Hematopoietic multipotent progenitor cell treated with erythropoietin and hydrocortisone succinate and interleukin-3 and kit ligand, for 15 days (in vitro differentiated cells): Measurements from ENCODE around the gene R3HDM4.

Experiments used
- DNase-seq: peaks from one replicate; pipeline ENCODE4 v3.0.0-alpha.2; 2015; ENCODE audit warnings: low spot score

Gene R3HDM4

GRCh38 chr19:947090-947706, 34.2 kb upstream of the R3HDM4 start:
- DNase-seq: no peak

- DNase-seq: no peak
Measured at GRCh38 chr19:945401-946252, 32.6 kb upstream of the R3HDM4 start.

DNA sequence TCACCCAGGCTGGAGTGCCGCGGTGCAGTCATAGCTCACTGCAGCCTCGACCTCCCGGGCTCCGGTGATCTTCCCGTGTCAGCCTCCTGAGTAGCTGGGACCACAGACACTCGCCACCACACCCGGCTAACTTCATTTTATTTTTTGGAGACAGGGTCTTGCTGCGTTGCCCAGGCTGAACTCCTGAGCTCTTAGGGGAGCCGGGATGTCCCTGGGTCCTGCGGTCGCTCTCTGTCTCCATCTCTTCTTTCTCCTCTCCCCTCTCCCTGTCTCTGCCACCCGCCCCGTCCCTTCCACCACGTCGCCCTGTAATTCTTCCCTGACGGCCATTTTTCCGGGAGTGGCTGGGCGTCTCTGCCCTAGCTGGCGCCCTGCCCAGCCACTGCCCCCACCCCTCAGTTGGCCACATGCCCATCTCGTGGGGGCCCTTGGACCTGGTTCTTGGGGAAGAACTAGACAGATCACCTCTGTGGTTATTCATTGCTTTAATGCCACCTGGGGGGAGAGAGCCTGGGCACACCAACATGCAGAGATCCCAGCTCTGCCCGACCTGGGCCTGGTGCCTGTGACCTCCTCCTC, 31.7 kb upstream of the R3HDM4 start:
- peak; percentile 32 for DNase-seq

DNA sequence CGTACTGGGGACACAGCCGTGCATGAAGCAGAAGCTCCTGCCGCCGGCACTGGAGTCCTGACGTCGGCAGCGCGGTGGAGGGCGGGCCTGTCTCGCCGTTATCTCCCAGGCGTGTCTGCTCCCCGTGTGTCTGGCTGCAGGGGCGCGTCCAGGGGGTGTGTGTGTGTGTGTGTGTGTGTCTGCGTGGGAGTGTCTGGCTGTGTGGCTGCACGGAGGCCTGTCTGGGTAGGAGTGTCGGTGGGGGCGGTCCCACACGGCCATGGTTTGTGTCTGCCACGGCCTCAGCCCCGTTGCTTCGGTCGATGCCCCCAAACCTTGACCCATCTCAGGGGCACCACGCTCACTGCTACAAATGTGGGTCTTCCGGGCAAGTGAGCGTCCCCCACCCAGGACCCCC, 31.1 kb upstream of the R3HDM4 start:
- peak; percentile 93 for DNase-seq

DNA sequence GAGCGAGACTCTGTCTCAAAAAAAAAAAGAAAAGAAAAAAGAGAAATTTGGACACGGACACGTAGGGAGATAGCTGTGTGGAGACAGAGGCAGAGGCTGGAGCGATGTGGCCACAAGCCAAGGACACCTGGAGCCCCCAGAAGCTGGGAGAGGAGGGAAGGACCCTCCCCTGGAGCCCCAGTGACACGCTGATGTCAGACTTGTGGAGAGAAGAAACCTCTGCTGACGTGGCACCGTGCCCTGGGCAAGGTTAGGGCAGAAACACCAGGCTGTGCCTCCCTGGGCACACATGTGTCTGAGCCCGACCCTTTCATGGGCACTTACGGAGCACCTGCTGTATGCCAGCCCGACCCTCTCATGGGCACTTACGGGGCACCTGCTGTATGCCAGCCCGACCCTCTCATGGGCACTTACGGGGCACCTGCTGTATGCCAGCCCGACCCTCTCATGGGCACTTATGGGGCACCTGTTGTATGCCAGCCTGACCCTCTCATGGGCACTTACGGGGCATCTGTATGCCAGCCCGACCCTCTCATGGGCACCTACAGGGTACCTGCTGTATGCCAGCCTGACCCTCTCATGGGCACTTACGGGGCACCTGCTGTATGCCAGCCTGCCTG, 30.6 kb upstream of the R3HDM4 start:
- DNase-seq: no peak

- no peak for DNase-seq
Measured at GRCh38 chr19:942133-942645, 29.2 kb upstream of the R3HDM4 start.

DNA sequence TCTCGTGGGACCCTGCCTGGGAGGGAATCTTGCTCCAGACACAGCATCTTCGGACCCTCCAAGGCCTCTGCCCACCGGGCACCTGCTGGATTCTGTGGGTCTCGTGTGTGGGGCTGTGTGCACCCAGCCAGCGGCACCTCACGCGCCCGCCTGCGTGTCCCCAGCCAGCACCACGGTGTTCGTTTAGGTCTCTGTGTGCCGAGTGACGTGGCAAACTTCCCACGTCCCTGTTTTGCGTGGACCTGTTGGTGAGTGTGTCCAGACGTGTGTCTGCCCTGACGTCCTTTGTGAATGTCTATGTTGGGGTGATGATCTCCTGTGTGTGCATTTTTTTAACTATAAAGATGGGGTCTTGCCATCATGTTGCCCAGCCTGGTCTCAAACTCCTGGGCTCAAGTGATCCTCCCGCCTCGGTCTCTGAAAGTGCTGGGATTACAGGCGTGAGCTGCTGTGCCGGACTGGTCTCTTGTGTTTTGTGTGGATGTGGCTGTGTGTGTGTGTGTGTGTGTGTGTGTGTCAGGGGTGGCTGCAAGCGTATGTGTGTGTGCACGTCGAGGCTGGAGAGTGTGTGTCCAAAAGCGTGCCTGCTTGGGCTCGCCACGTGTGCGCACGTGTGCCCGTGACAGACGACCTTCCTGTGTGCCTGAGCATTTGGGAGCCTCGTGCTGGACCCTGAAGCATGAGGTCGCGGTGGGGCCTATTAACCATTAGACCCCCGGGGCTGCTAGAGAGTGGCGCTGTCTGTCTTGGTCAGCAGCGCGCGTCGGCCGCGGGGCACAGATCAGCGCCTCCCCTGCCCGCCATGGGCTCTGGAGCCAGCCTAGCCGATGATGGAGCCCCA, 28.5 kb upstream of the R3HDM4 start:
- DNase-seq: no peak

- DNase-seq: peak; percentile 94
Measured at GRCh38 chr19:940591-941291, 27.7 kb upstream of the R3HDM4 start.

DNA sequence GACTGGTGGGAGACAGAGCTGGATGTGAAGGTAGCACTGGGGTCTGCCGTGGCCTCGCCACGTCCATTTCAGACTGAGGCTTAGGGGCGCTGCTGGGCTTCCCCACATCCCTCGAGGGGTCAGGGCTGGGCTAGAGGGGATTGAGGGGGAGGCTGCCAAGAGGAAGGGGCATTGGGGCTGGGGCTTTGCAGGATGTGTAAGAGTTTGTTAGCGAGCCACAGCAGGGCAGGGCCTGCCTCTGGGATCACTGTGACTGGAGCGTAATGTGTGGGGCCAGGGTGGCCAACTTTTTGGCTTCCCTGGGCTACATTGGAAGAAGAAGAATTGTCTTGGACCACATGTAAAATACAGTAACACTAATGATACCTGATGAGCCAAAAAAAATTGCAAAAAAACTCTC, 26.9 kb upstream of the R3HDM4 start:
- no peak for DNase-seq

GRCh38 chr19:939439-939838, 26.4 kb upstream of the R3HDM4 start:
- DNase-seq: no peak

- no peak for DNase-seq
Measured at GRCh38 chr19:938233-938923, 25.4 kb upstream of the R3HDM4 start.

DNA sequence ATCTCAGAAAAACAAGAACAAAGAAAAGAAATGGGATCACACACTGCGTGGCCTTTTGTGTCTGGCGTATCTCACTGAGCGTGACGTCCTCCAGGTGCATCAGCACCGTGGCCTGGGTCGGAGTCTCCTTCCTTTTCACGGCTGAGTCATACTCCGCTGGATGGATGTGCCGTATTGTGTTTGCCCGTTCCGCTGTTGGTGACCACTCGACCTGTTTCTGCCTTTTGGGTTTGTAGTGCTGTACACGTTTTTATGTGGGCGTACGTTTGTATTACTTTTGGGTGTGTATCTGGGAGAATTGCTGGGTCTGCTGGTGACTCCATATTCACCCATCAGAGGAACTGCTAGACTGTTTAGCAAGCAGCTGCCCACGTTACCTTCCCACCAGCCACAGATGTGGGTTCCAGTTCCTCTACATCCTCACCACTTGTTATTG, 24.3 kb upstream of the R3HDM4 start:
- DNase-seq: no peak

GRCh38 chr19:936175-936546, 23.1 kb upstream of the R3HDM4 start:
- DNase-seq: no peak

GRCh38 chr19:934865-935479, 22.0 kb upstream of the R3HDM4 start:
- no peak for DNase-seq

DNA sequence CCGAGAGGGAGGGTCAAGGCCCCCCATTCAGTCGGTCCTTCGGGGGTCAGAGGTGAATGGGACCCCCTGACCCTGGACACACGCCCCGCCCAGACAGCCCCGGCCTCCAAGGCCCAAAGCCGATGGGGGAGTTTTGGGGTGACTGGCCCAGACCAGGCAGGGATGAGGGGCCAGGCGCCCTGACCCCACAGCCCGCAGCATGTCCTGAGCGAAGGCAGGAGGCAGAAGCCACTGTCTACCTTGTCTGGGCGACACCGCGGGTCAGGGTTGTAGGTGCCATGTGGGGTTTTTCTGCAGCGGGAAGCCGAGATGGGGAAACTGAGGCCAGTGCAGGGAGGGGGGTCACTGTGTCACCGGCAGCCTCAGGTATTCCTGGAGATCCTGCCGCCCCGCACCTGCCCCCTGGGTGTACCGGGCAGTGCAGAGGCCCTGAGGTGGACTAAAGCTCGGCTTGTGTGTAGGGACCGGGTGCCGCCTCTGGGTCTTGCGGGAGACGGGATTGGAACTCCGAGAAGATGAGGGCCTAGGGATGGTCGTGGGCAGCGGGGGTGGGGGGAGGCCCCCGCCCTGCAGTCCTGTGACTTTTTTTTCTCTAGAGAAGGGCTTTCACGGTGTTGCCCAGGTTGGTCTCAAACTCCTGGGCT, 21.3 kb upstream of the R3HDM4 start:
- no peak for DNase-seq

- no peak for DNase-seq
Measured at GRCh38 chr19:933553-933882, 20.5 kb upstream of the R3HDM4 start.

- no peak for DNase-seq
Measured at GRCh38 chr19:932648-933552, 19.9 kb upstream of the R3HDM4 start.

DNA sequence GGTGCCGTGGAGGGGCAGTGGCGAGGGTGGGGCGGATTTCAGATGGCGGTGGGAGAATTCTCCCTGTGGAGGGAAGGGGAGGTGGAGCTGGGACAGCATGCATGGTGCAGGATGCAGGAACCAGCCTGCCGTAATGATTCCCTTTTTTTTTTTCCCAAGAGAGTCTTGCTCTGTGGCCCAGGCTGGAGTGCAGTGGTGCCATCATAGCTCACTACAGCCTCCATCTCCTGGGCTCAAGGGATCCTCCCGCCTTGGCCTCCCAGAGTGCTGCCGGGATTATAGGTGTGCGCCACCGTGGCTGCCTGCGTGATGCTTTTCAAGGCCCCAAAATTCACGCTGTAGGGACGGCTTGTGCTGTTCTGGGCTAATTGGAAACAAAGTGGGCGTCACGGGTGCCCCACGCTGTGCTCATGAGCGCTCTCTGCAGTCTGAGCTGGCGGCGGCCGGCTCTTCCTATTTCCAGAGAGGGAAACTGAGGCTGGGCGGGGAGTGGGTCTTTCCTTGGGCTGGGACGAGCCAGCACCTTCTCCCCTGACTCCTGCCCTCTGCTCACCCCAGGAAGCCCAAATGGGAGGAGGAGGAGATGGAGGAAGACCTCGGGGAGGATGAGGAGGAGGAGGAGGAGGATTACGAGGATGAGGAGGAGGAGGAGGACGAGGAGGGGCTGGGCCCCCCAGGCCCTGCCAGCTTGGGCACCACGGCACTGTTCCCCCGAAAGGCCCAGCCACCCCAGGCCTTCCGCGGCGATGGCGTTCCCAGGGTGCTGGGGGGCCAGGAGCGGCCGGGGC, 19.0 kb upstream of the R3HDM4 start:
- no peak for DNase-seq
